Natural killer cell (primary cell): Measurements from ENCODE around the gene XYLT2. TPM values are rescaled to one million over a fixed set of nuclear protein-coding genes. Genes with fewer than 3 reads are reported as not detected.

Source experiments
- ATAC-seq, 3 donors: fragments of 150-1000 bp in 2 of 3; fragments of 200-7000 bp in 1 of 3; cut with Tn5 transposase; 1 replicate in 1 of 3; 2 replicates in 2 of 3; pipeline ENCODE4 v1.10.0; 2021; ENCODE audit warnings: mild to moderate bottlenecking in 2 of 3, moderate library complexity in 2 of 3
- DNase-seq, 2 donors: peaks; one replicate each; pipeline versions ENCODE4 v3.0.0 to v3.0.0-alpha.2; 2013 to 2021; ENCODE audit warnings: mixed read lengths in 1 of 2
- H3K27ac ChIP-seq: one replicate; pipeline ENCODE4 v1.5.1; 2013; ENCODE audit warnings: mild to moderate bottlenecking, low read length
- H3K27me3 ChIP-seq: one replicate; pipeline ENCODE4 v1.6.1; 2013; ENCODE audit warnings: low read length; ENCODE audit not compliant: control insufficient read depth, insufficient read depth
- H3K36me3 ChIP-seq: one replicate; pipeline ENCODE4 v1.6.1; 2013; ENCODE audit warnings: low read length; ENCODE audit not compliant: control insufficient read depth, insufficient read depth
- H3K4me1 ChIP-seq: one replicate; pipeline ENCODE4 v1.6.1; 2013; ENCODE audit warnings: low read length; ENCODE audit not compliant: control insufficient read depth, insufficient read depth
- H3K4me3 ChIP-seq: one replicate; pipeline ENCODE4 v1.5.1; 2013; ENCODE audit warnings: low read length
- H3K9me3 ChIP-seq: one replicate; pipeline ENCODE4 v1.6.1; 2013; ENCODE audit warnings: low read length; ENCODE audit not compliant: control insufficient read depth, insufficient read depth
- H3K27ac Mint-ChIP-seq, 2 donors: one replicate each; pipeline ENCODE4 v1.8.0; 2022; ENCODE audit warnings: mild to moderate bottlenecking in 2 of 2, mixed read lengths in 2 of 2, moderate library complexity in 1 of 2
- H3K27me3 Mint-ChIP-seq, 2 donors: one replicate each; pipeline ENCODE4 v1.8.0; 2022; ENCODE audit warnings: low read depth in 2 of 2, mixed read lengths in 2 of 2
- H3K36me3 Mint-ChIP-seq: one replicate; pipeline ENCODE4 v1.8.0; 2022; ENCODE audit warnings: mixed read lengths
- H3K4me1 Mint-ChIP-seq, 2 donors: one replicate each; pipeline ENCODE4 v1.8.0; 2022; ENCODE audit warnings: mixed read lengths in 2 of 2
- H3K4me3 Mint-ChIP-seq: one replicate; pipeline ENCODE4 v1.8.0; 2022; ENCODE audit warnings: mild to moderate bottlenecking, moderate library complexity, mixed read lengths
- H3K9me3 Mint-ChIP-seq, 2 donors: one replicate each; pipeline ENCODE4 v1.8.0; 2022; ENCODE audit warnings: mixed read lengths in 2 of 2
- CTCF ChIP-seq: fragments of 200-600 bp; IDR thresholded peaks from one replicate; pipeline ENCODE4 v1.8.0; 2022; ENCODE audit warnings: antibody characterized with exemption
- WGBS: methylation state at CpG from one replicate; pipeline ENCODE4 v1.1.7; 2013; ENCODE audit warnings: missing lambda C conversion rate; ENCODE audit not compliant: insufficient coverage; 5-methylcytosine and 5-hydroxymethylcytosine counted together
- intact Hi-C: fragments of 100-400 bp; cut with micrococcal nuclease; formaldehyde crosslinking; loops from one replicate; pipeline ENCODE4 v1.14.2; 2022
- total RNA-seq, 4 donors: library from RNA; stranded (reverse); fragments of 120-200 nt in 1 of 4; gene quantifications; one replicate each; pipeline versions ENCODE4 v1.2.3 to v1.2.4, GENCODE V29; 2013 to 2022

Gene XYLT2
- total RNA-seq, 3 donors from 2014 or later (not counting 1 experiment from before 2014, with no cell fraction given): 16.3 to 25.4 (median 18.6) TPM

- ATAC-seq: no peak
- H3K36me3 Mint-ChIP-seq: no peaks in the 10 kb centered on the region
- Histone ChIP-seq H3K27ac (no peak overlapping the region), H3K4me3 (no peak overlapping the region), H3K36me3 (no peaks in the 10 kb centered on the region), H3K4me1 (no peaks in the 10 kb centered on the region), H3K27me3 (no peaks in the 10 kb centered on the region), H3K9me3 (no peaks in the 10 kb centered on the region)
- peaks cover 2 to 3% of the 10 kb centered on the region in 2 donors for H3K4me1 Mint-ChIP-seq
- intact Hi-C loops: no loop called here
- H3K4me3 Mint-ChIP-seq: no peak overlapping the region
- WGBS: 89% methylated on average over 21 of the region's 21 CpGs
- peaks cover 7 to 9% of the 10 kb centered on the region in 2 donors for H3K27me3 Mint-ChIP-seq
- no peak for TF ChIP-seq CTCF
- no peak overlapping the region for H3K27ac Mint-ChIP-seq
- no peaks in the 10 kb centered on the region for H3K9me3 Mint-ChIP-seq
- DNase-seq: no peak
These were observed 17.3 kb upstream of the XYLT2 start for GRCh38 chr17:50328363-50329325.

- H3K4me1 ChIP-seq: no peaks in the 10 kb centered on the region
- Mint-ChIP-seq H3K9me3 (no peaks in the 10 kb centered on the region), H3K4me1 (peaks cover 7% of the 10 kb centered on the region in 2 donors), H3K4me3 (no peak overlapping the region), H3K36me3 (no peaks in the 10 kb centered on the region), H3K27ac (no peak overlapping the region), H3K27me3 (peaks cover 7 to 11% of the 10 kb centered on the region in 2 donors)
- no peak for DNase-seq
- ATAC-seq: no peak
- no peaks in the 10 kb centered on the region for H3K36me3 ChIP-seq
- H3K4me3 ChIP-seq: no peak overlapping the region
- no peak for TF ChIP-seq CTCF
- WGBS: 92% methylated on average over 3 of the region's 3 CpGs
- H3K27ac ChIP-seq: no peak overlapping the region
- no peaks in the 10 kb centered on the region for H3K27me3 ChIP-seq
- no peaks in the 10 kb centered on the region for H3K9me3 ChIP-seq
- intact Hi-C loops: no loop called here
These were observed 16.2 kb upstream of the XYLT2 start for GRCh38 chr17:50329716-50330115.

GRCh38 chr17:50330151-50330775, 15.7 kb upstream of the XYLT2 start:
- H3K4me3 ChIP-seq: no peak overlapping the region
- ATAC-seq (no peak), DNase-seq (no peak)
- H3K27me3 Mint-ChIP-seq: peaks cover 7 to 11% of the 10 kb centered on the region in 2 donors
- no peak overlapping the region for H3K27ac Mint-ChIP-seq
- intact Hi-C loops: no loop called here
- no peaks in the 10 kb centered on the region for H3K9me3 Mint-ChIP-seq
- no peak for TF ChIP-seq CTCF
- H3K27me3 ChIP-seq: no peaks in the 10 kb centered on the region
- no peaks in the 10 kb centered on the region for H3K9me3 ChIP-seq
- H3K4me1 ChIP-seq: no peaks in the 10 kb centered on the region
- no peaks in the 10 kb centered on the region for H3K36me3 Mint-ChIP-seq
- H3K27ac ChIP-seq: no peak overlapping the region
- H3K36me3 ChIP-seq: no peaks in the 10 kb centered on the region
- H3K4me3 Mint-ChIP-seq: no peak overlapping the region
- H3K4me1 Mint-ChIP-seq: peaks cover 7% of the 10 kb centered on the region in 2 donors
- WGBS: 94% methylated on average over 11 of the region's 11 CpGs
